ENCODE results near the gene PCNA.
"Not testable (repeated sequence)": the region's sequence is repeated elsewhere in the genome, so short reads cannot be mapped to it uniquely, and the experiment has no call there.

Gene PCNA

DNA sequence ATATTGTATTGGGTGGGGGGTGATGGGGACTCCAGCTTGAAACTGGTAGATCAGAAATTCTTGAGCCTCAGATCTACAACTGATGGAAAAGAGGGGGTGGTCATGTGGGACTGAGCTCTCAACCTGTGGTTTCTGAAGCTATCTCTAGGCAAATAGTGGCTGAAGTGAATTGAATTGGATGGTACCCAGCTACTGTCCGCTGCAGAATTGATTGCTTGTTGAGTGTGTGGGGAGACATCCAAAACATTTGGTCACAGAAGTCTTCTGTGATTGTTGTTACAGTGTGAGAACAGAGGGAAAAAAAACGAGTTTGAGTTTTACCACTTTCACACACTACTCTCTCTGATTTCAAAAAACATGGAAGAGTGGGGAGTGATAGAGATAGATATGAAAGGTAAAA lies 21.9 kb upstream of the PCNA start:
- DNase-seq (ENCODE audit: low read depth): no peak

DNA sequence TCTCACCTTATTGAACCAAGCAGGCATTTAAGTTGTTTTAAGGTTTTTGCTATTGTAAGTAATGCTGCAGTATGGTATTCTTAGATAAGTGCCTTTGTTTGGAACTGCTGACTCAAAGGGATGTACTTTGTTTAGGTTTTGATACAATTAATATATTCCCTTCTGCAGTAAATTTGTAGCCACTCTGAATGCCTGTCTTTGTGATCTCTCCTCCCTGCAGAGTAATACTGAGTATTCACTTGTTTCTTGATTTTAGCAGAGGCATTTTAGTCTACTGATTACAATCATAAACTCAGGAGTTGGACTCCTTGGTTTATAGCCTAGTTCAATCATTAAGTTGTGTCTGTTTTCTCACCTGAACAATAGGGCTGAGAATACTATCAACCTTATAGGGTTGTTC lies 20.4 kb upstream of the PCNA start:
- no peak for DNase-seq (ENCODE audit: low read depth)

DNA sequence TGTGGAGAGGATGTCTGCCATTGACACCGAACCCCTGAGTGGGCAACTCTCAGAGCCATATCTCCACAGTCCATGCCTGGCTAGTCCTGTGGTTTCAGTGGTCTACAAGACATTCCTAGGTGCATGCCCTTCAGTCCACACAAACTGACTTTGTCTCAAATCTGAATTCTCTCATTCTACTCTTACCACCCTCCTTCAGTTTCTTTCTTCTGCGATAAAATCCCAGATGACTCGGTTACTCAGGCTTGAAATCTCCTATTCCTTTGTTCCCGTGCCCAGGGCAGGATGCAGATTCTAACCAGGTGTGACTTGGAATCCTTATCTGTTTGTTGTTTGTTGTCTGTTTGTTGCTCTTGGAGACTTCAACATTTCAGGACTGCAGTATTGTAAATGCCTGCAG lies 16.3 kb upstream of the PCNA start:
- no peak for DNase-seq (ENCODE audit: low read depth)

DNA sequence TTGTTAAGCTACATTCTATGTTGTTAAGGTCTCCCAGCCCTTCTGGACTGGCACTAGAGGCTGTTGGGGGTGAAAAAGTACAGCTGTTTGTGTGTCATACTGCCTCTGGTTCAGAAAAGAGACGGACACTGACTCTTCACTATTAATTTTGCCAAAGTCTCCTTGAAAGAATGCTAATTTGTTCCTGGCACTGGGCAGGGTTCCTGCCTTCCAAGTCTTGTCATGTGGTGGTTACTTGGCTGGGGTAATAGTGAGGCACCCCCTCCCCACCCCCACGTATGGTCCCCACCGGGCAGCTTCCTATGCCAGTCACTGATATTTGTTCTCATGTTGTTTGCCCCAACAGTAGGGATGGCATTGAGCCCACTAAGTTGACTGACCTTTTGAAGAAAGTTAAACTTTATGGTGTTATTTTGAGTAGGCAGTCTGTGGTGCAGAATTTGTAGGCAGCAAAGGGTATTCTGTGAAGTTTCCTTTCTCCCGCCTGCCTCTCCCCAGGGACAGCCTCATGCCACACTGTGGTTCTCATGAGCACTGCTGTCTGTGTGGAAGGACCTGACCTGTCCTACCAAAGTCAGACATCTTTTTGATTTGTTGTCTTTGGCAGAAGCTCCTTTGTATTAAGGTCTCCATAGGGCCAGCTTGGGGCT lies 15.7 kb upstream of the PCNA start:
- DNase-seq (ENCODE audit: low read depth): no peak

DNA sequence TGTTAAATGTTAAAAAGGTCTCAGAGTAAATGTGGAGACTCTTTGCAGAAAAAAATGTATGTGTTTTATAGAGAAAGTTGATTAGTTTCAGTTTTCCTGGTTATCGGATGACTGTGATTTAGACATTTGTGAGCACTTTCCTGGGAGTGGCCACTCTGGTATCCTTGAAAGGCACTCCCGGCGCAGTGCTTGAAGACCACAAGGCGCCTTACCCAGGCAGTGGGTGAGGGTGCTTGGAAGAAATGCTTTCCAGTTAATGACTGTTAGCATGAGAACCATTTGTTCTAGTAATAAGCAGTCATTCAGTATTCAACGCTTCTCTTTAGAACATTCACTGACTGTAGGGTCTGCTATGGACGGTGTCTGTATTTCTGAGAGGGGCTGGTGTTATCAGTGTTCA lies 14.2 kb upstream of the PCNA start:
- no peak for DNase-seq (ENCODE audit: low read depth)

DNA sequence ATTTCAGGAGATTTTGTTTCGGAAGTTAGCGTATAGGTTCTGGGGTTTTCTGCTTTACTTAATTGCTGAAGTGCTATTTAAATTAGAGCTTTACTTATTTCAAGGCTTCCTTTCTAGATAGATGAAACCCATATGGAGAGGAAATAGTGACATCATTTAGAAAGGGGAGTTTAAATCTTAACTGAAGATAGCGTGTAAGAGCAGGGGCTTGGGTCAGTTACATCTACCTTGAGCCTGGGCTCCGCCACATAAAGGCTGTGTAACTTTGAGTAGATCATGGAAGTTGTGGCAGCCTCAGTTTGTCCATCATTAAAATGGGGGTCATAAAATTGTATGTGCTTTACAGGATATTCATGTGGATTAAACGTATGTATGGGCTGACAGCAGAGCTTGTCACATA lies 11.7 kb upstream of the PCNA start:
- no peak for DNase-seq (ENCODE audit: low read depth)

DNA sequence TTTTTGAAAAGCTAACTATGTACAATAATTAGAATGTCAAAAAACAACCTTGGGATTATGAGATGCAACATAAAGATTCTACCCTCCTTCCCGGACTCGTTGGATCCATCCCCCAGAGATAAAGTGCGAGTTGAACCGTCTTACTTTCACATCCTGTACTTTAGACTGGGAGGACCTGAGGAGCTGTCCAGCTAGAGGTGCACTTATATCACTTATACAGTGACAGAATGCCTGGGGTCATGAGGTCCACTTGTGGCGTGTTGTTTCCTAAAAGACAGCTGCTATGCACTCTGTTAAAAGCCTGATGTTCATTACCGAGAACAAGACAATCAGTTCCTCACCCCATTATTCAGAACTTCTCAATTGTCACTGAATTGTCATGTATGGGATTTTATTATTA lies 9.1 kb upstream of the PCNA start:
- DNase-seq (ENCODE audit: low read depth): no peak

DNA sequence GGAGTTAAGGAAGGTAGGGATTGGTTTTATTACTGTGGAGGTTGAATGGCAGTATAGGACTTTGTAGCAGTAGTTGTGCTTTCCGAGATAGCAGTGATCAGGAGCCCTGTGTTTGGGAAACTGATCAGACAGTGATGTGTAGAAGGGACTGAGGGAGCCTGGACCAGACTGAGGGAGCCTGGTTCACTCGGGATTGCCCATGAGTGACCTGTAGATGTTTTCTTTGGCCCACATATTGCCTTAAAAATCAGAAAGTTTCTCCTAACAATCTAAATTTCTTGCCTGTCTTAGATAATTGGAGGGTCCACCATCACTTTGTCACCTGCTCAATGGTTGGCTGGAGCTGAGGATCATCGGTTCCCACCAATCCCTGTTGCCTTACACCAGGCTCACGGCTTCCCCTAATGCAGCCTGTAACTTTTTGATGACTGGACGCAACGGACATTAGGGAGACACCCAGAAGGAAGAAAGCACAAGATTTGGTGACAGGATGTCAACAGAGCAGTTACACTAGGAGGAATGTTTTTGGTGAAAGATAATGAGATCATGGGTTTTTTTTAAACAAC lies 8.2 kb upstream of the PCNA start:
- no peak for DNase-seq (ENCODE audit: low read depth)

DNA sequence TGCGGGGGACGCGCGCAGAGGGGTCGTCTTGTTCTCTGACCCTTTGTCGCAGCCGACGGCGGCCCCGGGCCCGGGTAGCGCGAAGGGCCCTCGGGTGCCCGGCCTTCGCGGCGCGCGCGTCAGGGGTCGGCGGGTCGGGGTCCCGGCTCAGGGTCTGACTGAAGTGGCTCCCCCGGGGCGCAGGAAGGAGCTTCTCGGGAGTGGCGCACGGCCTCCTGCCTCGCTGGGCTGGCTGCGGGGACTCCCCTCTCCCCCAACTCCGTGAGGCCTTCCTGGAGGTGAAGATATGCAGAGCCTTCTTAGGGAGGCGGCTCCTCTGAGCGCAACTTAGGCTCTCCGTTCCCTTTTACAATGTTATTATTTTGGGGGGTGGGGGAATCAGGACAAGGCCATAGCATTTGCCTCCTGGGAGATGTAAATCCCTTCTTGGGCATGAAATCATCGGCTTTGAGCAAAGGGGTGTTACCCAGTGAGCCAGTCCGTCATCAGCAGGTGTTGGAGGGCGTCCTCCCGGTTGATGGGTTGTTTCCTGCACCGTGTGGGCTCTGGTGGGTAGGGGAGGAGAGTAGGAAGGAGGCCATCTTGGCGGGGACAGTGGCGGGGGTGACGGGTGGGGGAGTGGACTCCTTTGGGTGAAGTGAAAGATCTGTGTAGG lies 7.6 kb upstream of the PCNA start:
- DNase-seq (ENCODE audit: low read depth): peak; percentile 47

DNA sequence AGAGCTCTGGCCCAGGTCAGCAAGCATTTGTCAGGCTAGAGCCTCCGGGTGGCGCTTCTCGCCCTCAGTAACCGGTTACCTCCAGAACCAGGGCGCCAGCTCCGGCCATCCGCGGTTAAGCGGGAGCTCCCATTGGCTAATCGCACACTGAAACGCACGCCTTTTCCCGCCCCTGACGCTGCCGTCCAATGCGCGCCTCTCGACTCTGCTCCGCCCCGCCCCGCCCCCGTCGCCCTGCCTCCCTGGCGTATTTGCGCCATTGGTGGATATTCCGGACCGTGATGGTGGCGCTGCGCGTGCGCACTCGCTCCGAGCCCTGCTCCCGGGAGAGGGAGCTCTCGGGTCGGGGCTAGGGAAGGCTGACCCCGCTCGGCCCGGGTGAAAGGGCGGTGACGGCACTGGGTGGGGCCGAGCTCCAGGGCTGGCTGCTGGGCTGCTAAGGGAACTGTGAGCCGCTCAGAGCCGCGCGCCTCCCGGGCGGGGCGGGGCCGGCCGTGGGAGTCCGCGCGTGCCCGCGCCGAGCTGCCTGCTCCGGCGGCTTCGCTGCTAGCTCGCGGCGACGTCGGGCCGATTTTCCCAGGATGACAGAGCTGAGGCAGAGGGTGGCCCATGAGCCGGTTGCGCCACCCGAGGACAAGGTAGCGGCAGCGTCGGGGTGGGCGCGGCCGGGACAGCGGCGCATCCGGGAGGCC lies 6.9 kb upstream of the PCNA start, which contains the start of gene CDS2:
TSS of gene CDS2 (plus strand) at position 497 of the 692 bp plus-strand sequence. CDS start at position 582, 85 bp downstream.
- DNase-seq (ENCODE audit: low read depth): peak; percentile 100

DNA sequence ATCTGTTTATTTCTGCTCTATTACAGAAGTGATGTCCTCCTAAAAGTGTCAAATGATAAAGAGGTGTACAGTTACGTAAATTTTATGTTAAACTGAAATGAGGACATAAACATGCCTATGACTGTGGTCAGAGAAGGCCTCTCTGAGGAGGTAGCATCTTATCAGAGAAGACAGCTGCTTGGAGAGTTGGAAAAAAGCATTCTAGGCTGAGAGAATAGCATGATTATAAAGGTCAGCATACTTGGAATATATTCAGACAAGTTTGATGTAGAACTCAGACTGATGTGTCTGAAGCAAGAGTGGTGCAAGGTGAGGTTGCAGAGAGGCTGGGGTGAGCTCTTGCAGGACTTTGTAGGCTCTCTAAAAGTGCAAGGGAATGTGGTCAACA lies 3.1 kb upstream of the PCNA start:
- DNase-seq (ENCODE audit: low read depth): no peak

DNA sequence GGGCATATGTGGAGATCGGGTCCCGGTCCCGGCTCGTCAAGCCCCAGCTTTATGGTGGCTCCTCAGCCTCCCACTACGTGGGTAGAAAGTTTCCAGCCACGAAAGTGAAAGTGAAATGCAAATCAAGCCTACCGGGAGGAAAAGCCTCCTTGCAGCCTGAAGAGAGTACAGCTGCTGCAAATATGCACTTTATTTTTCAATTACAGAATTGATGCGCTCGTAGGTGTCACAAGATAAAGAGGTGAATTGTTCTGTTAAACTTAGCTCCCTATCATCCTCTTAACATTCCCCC lies 373 bp upstream of the PCNA start:
- no peak for DNase-seq (ENCODE audit: low read depth)

DNA sequence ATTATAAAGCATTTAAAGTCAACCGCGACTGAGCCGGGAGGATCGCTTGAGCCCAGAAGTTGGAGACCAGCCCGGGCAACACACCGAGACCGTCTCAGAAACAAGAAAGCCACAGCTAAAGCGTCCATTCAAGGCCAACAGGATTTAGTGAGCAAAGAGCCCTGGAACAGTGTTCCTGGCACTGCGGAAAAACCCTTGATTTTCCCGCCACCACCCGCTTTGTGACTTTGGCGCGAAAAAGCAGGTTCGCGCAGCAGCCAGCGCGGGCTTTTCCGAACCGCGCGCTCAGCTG lies 669 bp downstream of the PCNA start:
- DNase-seq (ENCODE audit: low read depth): no peak

DNA sequence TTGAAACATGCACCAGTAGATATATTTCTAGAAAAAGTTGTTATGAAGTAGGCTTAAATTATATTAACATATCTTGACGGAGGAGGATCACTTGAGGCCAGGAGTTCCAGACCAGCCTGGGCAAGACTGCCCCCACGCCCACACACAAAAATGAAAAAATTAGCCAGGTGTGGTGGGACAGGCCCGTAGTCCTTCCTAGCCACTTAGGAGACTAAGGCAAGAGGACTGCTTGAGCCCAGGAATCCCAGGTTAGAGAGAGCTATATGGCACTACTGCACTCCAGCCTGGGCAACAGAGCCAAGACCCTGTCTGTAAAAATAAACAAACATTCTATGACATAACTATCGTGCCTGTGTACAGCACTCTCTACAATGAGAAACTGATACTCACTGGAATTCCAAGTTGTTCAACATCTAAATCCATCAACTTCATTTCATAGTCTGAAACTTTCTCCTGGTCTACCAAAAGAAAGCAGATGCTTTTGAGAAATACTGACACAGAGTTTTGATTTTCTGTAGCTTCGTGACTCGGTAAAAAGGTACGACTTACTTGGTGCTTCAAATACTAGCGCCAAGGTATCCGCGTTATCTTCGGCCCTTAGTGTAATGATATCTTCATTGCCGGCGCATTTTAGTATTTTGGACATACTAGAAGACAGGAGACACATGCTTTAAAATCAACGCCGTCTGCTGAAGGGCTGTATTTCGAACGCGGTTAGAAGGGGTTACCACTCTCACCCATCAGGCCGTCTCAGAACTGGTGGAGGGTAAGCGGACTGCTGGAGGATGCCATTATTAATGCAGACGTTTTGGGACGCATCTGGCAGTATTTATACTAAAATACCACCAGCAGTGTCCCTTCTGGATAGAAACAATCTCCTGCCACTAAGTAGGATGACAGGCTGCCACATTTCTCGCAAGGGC lies 1.3 kb downstream of the PCNA start:
- no peak for DNase-seq (ENCODE audit: low read depth)

DNA sequence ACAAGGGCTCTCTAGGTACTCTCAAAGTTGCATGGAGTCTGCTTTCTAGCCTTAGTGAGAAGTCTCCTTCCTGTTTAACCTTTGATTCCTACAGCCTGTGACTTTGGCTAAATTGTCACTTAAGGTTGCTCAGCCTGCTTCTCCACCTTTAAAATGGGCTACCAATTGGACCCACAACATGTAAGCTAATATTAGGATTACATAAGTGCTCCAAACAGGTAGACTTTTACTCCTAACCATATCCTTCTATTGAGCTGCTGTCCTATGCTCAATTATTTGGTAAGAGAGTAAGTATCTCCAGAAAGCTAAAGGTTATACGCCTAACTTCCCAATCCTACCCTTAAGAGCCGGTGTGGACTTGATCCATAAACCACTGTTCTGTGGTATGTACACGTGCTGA lies 2.9 kb downstream of the PCNA start:
- DNase-seq (ENCODE audit: low read depth): no peak

DNA sequence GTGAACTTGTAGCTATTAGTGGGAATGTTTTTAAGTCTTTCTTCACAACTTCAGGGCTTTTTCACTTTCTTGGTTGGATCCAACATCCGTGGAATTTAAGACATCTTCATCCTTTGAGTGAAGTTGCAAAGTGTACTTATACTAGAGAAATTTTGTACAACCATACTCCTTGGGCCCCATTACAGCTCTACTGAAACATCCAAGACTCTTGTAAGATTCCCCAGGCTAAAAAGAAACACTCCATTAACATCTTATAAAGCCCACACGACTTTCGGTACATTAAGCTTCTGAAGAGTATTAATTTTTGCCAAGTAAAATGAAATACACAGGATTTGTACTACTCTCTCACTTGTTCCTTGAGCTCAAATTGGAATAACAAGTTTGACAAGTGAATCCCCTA lies 5.4 kb downstream of the PCNA start:
- no peak for DNase-seq (ENCODE audit: low read depth)

DNA sequence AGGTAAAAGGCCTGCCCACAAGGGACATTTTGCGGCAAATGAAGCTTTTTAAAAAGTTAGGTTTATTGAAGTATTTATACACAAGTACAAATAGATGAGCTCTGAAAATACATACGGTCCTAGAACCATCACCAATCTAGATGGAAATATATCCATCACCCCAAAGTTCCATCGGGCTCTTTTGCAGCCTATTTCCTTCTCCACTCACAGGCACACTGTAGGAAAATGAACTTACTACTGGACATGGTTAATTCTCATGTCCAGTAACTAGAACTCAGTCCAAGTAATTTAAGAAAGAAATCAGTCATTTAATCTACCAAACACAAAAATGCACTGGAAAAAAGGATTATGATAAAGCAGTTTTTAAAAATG lies 6.2 kb downstream of the PCNA start:
- no peak for DNase-seq (ENCODE audit: low read depth)

DNA sequence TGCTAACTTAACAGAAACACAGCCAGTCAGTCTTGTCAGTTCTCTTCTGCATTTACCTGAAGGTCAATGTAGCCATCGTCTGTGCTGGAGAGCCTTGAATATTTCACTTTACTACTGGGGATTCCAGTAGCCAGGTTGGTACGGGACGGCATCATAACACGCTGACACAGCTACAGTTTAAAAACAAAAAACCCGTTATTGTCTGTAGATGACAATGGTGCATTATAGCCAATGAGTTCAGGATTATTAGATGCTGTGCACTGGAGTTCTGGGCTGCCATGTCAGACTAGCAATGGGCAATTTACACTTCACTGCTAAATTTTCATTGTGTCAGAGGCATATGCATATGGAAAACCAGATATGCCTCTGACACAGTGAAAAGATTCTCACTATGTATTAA lies 10.5 kb downstream of the PCNA start:
- no peak for DNase-seq (ENCODE audit: low read depth)

DNA sequence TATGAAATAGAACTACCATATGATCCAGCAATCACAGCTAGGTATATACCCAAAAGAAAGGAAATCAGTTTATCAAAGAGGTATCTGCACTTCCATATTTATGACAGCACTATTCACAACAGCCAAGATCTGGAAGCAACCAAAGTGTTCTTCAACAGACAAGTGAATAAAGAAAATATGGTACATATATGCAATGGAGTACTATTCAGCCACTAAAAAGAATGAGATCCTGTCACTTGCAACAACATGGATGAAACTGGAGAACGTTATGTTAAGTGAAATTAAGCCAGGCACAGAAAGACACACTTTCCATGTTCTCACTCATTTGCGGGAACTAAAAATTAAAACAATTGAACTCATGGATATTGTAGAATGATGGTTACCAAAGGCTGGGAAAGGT lies 15.3 kb downstream of the PCNA start:
- no peak for DNase-seq (ENCODE audit: low read depth)

DNA sequence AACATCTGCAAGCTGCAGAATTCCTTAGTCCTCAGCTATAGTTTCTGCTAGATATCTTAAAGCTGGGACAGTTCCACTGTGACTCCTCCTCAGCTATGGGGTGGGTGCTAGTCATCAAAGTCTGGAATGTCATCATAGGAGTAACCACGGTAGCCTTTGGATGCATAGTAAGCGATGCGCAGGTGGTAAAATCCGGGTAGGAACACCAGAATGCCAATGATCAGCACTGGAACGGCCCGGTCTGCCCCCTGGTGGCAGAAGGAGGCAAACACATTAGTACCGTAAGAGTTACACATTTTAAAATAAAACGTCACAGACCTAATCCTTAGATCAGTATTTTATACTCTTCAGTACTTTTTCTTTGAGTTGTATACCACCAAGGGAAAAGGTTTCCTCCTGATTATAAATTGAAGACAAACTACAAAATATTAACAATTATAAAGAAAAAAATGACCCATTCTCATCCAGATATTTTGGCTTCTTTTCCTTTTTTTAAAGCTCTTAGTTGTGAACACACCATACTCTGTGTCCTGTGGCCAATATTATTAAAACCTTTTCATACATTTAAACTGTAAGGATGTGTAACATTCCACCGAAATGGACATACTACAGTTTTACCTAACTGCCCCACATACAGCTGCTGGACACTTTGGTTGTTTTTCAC lies 18.9 kb downstream of the PCNA start:
- peak; percentile 48 for DNase-seq (ENCODE audit: low read depth)

DNA sequence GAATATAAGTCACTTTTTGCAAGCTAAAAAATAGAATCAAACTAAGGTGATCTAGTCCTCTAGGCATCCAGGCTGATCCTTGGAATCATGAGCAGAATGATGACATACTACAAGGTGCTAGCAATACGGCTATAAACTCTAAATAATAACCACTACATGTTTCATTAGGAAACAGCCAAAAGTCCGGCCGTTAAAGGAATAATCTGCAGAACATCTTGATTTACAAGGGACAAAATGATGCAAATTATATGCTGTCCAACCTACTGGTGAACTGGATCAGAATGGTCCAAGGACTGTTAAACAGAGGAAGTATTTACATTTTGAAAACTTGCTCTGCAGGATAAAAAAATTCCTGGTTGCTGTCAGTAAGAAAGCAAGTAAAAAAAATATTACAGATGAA lies 19.8 kb downstream of the PCNA start:
- not testable (repeated sequence) for DNase-seq (ENCODE audit: low read depth)

DNA sequence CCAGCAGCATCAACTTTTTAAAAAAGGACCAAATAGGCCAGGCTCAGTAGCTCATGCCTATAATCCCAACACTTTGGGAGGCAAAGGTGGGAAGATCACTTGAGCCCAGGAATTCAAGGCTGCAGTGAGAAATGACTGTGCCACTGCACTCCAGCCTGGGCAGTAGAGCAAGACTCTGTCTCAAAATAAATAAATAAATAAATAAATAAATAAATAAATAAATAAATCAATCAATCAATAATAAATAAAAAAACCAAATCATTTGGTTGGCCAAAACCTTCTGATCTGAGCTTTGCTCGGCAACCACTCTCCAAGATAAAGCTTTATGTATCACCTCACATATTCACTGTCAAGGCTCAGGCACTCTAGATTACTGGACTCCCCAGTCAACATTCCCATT lies 20.7 kb downstream of the PCNA start:
- not testable (repeated sequence) for DNase-seq (ENCODE audit: low read depth)
